ENCODE measurements around the gene ERBB4. TPM values are rescaled to one million over a fixed set of nuclear protein-coding genes. Genes with fewer than 3 reads are reported as not detected.
"Not testable (repeated sequence)": the region's sequence is repeated elsewhere in the genome, so short reads cannot be mapped to it uniquely, and the experiment has no call there.

ERBB4 gene
- total and polyA plus RNA-seq, 9 donors: 5.0 to 12.7 (median 7.7) TPM

GRCh38 chr2:212032032-212032431 lies 506.6 kb downstream of the ERBB4 start:
- WGBS (ENCODE audit: insufficient coverage): no CpG with 5 or more reads among the region's 1 CpG
- no peak for DNase-seq
- Histone ChIP-seq H3K36me3 (ENCODE audit: control insufficient read depth, insufficient read depth, low read length) (no peaks in the 10 kb centered on the region), H3K4me3 (ENCODE audit: low read length) (no peak overlapping the region), H3K9me3 (replicated peaks; ENCODE audit: control insufficient read depth, low read depth, low read length) (no peaks in the 10 kb centered on the region), H3K27me3 (ENCODE audit: control insufficient read depth, insufficient read depth, low read length) (no peaks in the 10 kb centered on the region), H3K4me1 (ENCODE audit: control insufficient read depth, insufficient read depth, low read length) (no peaks in the 10 kb centered on the region), H3K27ac (ENCODE audit: low read length) (no peak overlapping the region)

GRCh38 chr2:212030709-212031108 lies 507.9 kb downstream of the ERBB4 start:
- Histone ChIP-seq H3K4me3 (ENCODE audit: low read length) (no peak overlapping the region), H3K27ac (ENCODE audit: low read length) (no peak overlapping the region), H3K27me3 (ENCODE audit: control insufficient read depth, insufficient read depth, low read length) (no peaks in the 10 kb centered on the region), H3K9me3 (replicated peaks; ENCODE audit: control insufficient read depth, low read depth, low read length) (no peaks in the 10 kb centered on the region), H3K36me3 (ENCODE audit: control insufficient read depth, insufficient read depth, low read length) (no peaks in the 10 kb centered on the region), H3K4me1 (ENCODE audit: control insufficient read depth, insufficient read depth, low read length) (no peaks in the 10 kb centered on the region)
- WGBS (ENCODE audit: insufficient coverage): 54% methylated on average over 2 of the region's 4 CpGs
- no peak for DNase-seq

- no peaks in the 10 kb centered on the region for H3K27me3 ChIP-seq (ENCODE audit: control insufficient read depth, insufficient read depth, low read length)
- H3K4me3 ChIP-seq (ENCODE audit: low read length): no peak overlapping the region
- WGBS (ENCODE audit: insufficient coverage): 88% methylated on average over 1 of the region's 5 CpGs
- no peak overlapping the region for H3K27ac ChIP-seq (ENCODE audit: low read length)
- H3K4me1 ChIP-seq (ENCODE audit: control insufficient read depth, insufficient read depth, low read length): no peaks in the 10 kb centered on the region
- no peak for DNase-seq
- no peaks in the 10 kb centered on the region for H3K9me3 ChIP-seq (replicated peaks; ENCODE audit: control insufficient read depth, low read depth, low read length)
- no peaks in the 10 kb centered on the region for H3K36me3 ChIP-seq (ENCODE audit: control insufficient read depth, insufficient read depth, low read length)
Measured at GRCh38 chr2:212028798-212029394, 509.7 kb downstream of the ERBB4 start.

- Histone ChIP-seq H3K36me3 (ENCODE audit: control insufficient read depth, insufficient read depth, low read length) (no peaks in the 10 kb centered on the region), H3K4me3 (ENCODE audit: low read length) (no peak overlapping the region), H3K27ac (ENCODE audit: low read length) (no peak overlapping the region), H3K27me3 (ENCODE audit: control insufficient read depth, insufficient read depth, low read length) (no peaks in the 10 kb centered on the region), H3K4me1 (ENCODE audit: control insufficient read depth, insufficient read depth, low read length) (no peaks in the 10 kb centered on the region), H3K9me3 (replicated peaks; ENCODE audit: control insufficient read depth, low read depth, low read length) (no peaks in the 10 kb centered on the region)
- WGBS (ENCODE audit: insufficient coverage): 21% methylated on average over 2 of the region's 9 CpGs
- DNase-seq: no peak
Measured at GRCh38 chr2:212027681-212028628, 510.6 kb downstream of the ERBB4 start.

- Histone ChIP-seq H3K36me3 (ENCODE audit: control insufficient read depth, insufficient read depth, low read length) (no peaks in the 10 kb centered on the region), H3K4me3 (ENCODE audit: low read length) (no peak overlapping the region), H3K27me3 (ENCODE audit: control insufficient read depth, insufficient read depth, low read length) (no peaks in the 10 kb centered on the region), H3K9me3 (replicated peaks; ENCODE audit: control insufficient read depth, low read depth, low read length) (no peaks in the 10 kb centered on the region), H3K27ac (ENCODE audit: low read length) (no peak overlapping the region), H3K4me1 (ENCODE audit: control insufficient read depth, insufficient read depth, low read length) (no peaks in the 10 kb centered on the region)
- DNase-seq: no peak
- no CpG with 5 or more reads among the region's 1 CpG for WGBS (ENCODE audit: insufficient coverage)
Measured at GRCh38 chr2:212024040-212024439, 514.6 kb downstream of the ERBB4 start.

GRCh38 chr2:212022966-212023365 lies 515.6 kb downstream of the ERBB4 start:
- no peaks in the 10 kb centered on the region for H3K4me1 ChIP-seq (ENCODE audit: control insufficient read depth, insufficient read depth, low read length)
- no peaks in the 10 kb centered on the region for H3K9me3 ChIP-seq (replicated peaks; ENCODE audit: control insufficient read depth, low read depth, low read length)
- H3K4me3 ChIP-seq (ENCODE audit: low read length): no peak overlapping the region
- no peak for DNase-seq
- H3K27me3 ChIP-seq (ENCODE audit: control insufficient read depth, insufficient read depth, low read length): no peaks in the 10 kb centered on the region
- H3K27ac ChIP-seq (ENCODE audit: low read length): no peak overlapping the region
- no peaks in the 10 kb centered on the region for H3K36me3 ChIP-seq (ENCODE audit: control insufficient read depth, insufficient read depth, low read length)
- WGBS (ENCODE audit: insufficient coverage): no CpG with 5 or more reads among the region's 1 CpG

GRCh38 chr2:212021947-212022346 lies 516.7 kb downstream of the ERBB4 start:
- H3K36me3 ChIP-seq (ENCODE audit: control insufficient read depth, insufficient read depth, low read length): no peaks in the 10 kb centered on the region
- no peak overlapping the region for H3K4me3 ChIP-seq (ENCODE audit: low read length)
- no peaks in the 10 kb centered on the region for H3K9me3 ChIP-seq (replicated peaks; ENCODE audit: control insufficient read depth, low read depth, low read length)
- no peak for DNase-seq
- no peaks in the 10 kb centered on the region for H3K4me1 ChIP-seq (ENCODE audit: control insufficient read depth, insufficient read depth, low read length)
- no CpG with 5 or more reads among the region's 2 CpGs for WGBS (ENCODE audit: insufficient coverage)
- H3K27ac ChIP-seq (ENCODE audit: low read length): no peak overlapping the region
- no peaks in the 10 kb centered on the region for H3K27me3 ChIP-seq (ENCODE audit: control insufficient read depth, insufficient read depth, low read length)

- no peak overlapping the region for H3K27ac ChIP-seq (ENCODE audit: low read length)
- no peaks in the 10 kb centered on the region for H3K4me1 ChIP-seq (ENCODE audit: control insufficient read depth, insufficient read depth, low read length)
- DNase-seq: no peak
- H3K4me3 ChIP-seq (ENCODE audit: low read length): no peak overlapping the region
- no peaks in the 10 kb centered on the region for H3K27me3 ChIP-seq (ENCODE audit: control insufficient read depth, insufficient read depth, low read length)
- no peaks in the 10 kb centered on the region for H3K36me3 ChIP-seq (ENCODE audit: control insufficient read depth, insufficient read depth, low read length)
- peaks cover 2% of the 10 kb centered on the region for H3K9me3 ChIP-seq (replicated peaks; ENCODE audit: control insufficient read depth, low read depth, low read length)
Measured at GRCh38 chr2:212015588-212015987, 523.0 kb downstream of the ERBB4 start.

GRCh38 chr2:212013626-212014025 lies 525.0 kb downstream of the ERBB4 start:
- DNase-seq: no peak
- Histone ChIP-seq H3K27ac (ENCODE audit: low read length) (no peak overlapping the region), H3K4me1 (ENCODE audit: control insufficient read depth, insufficient read depth, low read length) (no peaks in the 10 kb centered on the region), H3K27me3 (ENCODE audit: control insufficient read depth, insufficient read depth, low read length) (no peaks in the 10 kb centered on the region), H3K36me3 (ENCODE audit: control insufficient read depth, insufficient read depth, low read length) (no peaks in the 10 kb centered on the region), H3K9me3 (replicated peaks; ENCODE audit: control insufficient read depth, low read depth, low read length) (peaks cover 2% of the 10 kb centered on the region), H3K4me3 (ENCODE audit: low read length) (no peak overlapping the region)
- WGBS (ENCODE audit: insufficient coverage): no CpG with 5 or more reads among the region's 2 CpGs

GRCh38 chr2:212010305-212010704 lies 528.3 kb downstream of the ERBB4 start:
- not testable (repeated sequence) for H3K4me3 ChIP-seq (ENCODE audit: low read length); DNase-seq; H3K9me3 ChIP-seq (replicated peaks; ENCODE audit: control insufficient read depth, low read depth, low read length); H3K27ac ChIP-seq (ENCODE audit: low read length); H3K4me1 ChIP-seq (ENCODE audit: control insufficient read depth, insufficient read depth, low read length); H3K36me3 ChIP-seq (ENCODE audit: control insufficient read depth, insufficient read depth, low read length); H3K27me3 ChIP-seq (ENCODE audit: control insufficient read depth, insufficient read depth, low read length)
- no CpG with 5 or more reads among the region's 3 CpGs for WGBS (ENCODE audit: insufficient coverage)
